Esophagus muscularis mucosa (tissue), 4 donors: ENCODE measurements around the gene MSANTD2. TPM values are rescaled to one million over a fixed set of nuclear protein-coding genes. Genes with fewer than 3 reads are reported as not detected.

Experiments used
- DNase-seq: peaks from one replicate; pipeline ENCODE4 v3.0.0-alpha.2; 2017; ENCODE audit errors: extremely low spot score
- H3K27ac ChIP-seq, 4 donors: fragments of 200-600 bp; sonication (generic); replicated peaks in 1 of 4; 1 replicate in 3 of 4; 2 replicates in 1 of 4; pipeline ENCODE4 v1.5.1; 2016 to 2019; ENCODE audit warnings: mild to moderate bottlenecking in 1 of 4
- H3K27me3 ChIP-seq, 4 donors: fragments of 200-600 bp; sonication (generic); one replicate each; pipeline versions ENCODE4 v1.5.1 to v1.6.0; 2016 to 2019
- H3K36me3 ChIP-seq, 4 donors: fragments of 200-600 bp; sonication (generic); one replicate each; pipeline ENCODE4 v1.5.1; 2016 to 2019
- H3K4me1 ChIP-seq, 4 donors: fragments of 200-600 bp; sonication (generic); one replicate each; pipeline ENCODE4 v1.5.1; 2016 to 2019
- H3K4me3 ChIP-seq, 4 donors: fragments of 200-600 bp; sonication (generic); 1 replicate in 2 of 4; 2 replicates in 2 of 4; pipeline ENCODE4 v1.5.1; 2016 to 2019; ENCODE audit warnings: mild to moderate bottlenecking in 4 of 4, moderate library complexity in 1 of 4
- H3K9me3 ChIP-seq, 4 donors: fragments of 200-600 bp; sonication (generic); 1 replicate in 3 of 4; 2 replicates in 1 of 4; pipeline ENCODE4 v1.5.1; 2016 to 2019
- EP300 ChIP-seq: sonication (generic); formaldehyde crosslinking; IDR thresholded peaks from one replicate; pipeline ENCODE4 v1.6.1; 2017; ENCODE audit warnings: antibody characterized with exemption
- POLR2A ChIP-seq: fragments of 450-650 bp; IDR thresholded peaks from one replicate; pipeline ENCODE4 v1.6.1; 2017; ENCODE audit warnings: antibody characterized with exemption, moderate library complexity, mild to moderate bottlenecking, low read depth
- POLR2AphosphoS5 ChIP-seq, 2 donors: sonication (generic); formaldehyde crosslinking; IDR thresholded peaks; one replicate each; pipeline ENCODE4 v1.6.1; 2017; ENCODE audit warnings: antibody characterized with exemption in 2 of 2
- WGBS: methylation state at CpG from one replicate; pipeline ENCODE4 v1.1.5; 2018; 5-methylcytosine and 5-hydroxymethylcytosine counted together
- intact Hi-C: fragments of 100-400 bp; cut with DNase I; formaldehyde crosslinking; loops from one replicate; pipeline ENCODE4 v1.15.1; 2023
- total RNA-seq, 4 donors: library from RNA; depleted of rRNA; stranded (reverse); fragments of >200 nt; gene quantifications; one replicate each; pipeline versions ENCODE4 v1.1.0 to v1.2.1, GENCODE V29; 2016
- TF ChIP-seq, protein P1 (sequence below), 3 experiments: fragments of 200-600 bp in 2 of 3; fragments of 450-650 bp in 1 of 3; sonication (generic) in 2 of 3; IDR thresholded peaks; one replicate each; pipeline ENCODE4 v1.5.1; 2017 to 2019; ENCODE audit warnings: antibody characterized with exemption in 3 of 3, mild to moderate bottlenecking in 2 of 3, moderate library complexity in 1 of 3

Gene MSANTD2
- total RNA-seq, 4 donors from 2014 or later = 9.6 to 14.0 (median 12.1) TPM

DNA sequence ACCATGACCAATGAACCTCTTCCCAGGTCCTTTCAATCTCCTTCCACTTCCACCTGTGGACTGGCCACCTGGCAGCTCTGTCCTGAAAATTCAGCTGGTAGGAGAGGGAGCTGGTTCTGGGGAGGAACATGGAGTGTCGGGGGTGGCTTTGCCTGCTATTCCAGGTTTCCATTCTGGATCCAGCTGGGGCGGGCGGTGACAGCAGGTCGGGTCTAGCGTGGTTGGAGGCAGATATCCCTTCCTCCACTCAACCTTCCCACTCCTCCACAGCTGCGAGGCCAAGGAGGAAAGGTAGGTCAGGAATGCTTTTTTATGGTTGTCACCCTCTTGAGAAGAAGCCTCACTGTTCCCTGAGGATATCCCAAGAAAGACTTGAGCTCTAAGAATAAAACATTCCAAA is 57.2 kb downstream of the MSANTD2 start:
- DNase-seq = no peak
- no peak for TF ChIP-seq POLR2A
- no peak for TF ChIP-seq POLR2AphosphoS5 (IDR thresholded peaks at IDR 0.05)
- TF ChIP-seq, protein P1, sequence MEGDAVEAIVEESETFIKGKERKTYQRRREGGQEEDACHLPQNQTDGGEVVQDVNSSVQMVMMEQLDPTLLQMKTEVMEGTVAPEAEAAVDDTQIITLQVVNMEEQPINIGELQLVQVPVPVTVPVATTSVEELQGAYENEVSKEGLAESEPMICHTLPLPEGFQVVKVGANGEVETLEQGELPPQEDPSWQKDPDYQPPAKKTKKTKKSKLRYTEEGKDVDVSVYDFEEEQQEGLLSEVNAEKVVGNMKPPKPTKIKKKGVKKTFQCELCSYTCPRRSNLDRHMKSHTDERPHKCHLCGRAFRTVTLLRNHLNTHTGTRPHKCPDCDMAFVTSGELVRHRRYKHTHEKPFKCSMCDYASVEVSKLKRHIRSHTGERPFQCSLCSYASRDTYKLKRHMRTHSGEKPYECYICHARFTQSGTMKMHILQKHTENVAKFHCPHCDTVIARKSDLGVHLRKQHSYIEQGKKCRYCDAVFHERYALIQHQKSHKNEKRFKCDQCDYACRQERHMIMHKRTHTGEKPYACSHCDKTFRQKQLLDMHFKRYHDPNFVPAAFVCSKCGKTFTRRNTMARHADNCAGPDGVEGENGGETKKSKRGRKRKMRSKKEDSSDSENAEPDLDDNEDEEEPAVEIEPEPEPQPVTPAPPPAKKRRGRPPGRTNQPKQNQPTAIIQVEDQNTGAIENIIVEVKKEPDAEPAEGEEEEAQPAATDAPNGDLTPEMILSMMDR (IDR thresholded peaks at IDR 0.05) = no peak
- TF ChIP-seq EP300 = no peak
- Histone ChIP-seq H3K27ac (no peak overlapping the region), H3K36me3 (no peaks in the 10 kb centered on the region), H3K4me3 (no peak overlapping the region), H3K9me3 (no peaks in the 10 kb centered on the region), H3K4me1 (peaks cover 36 to 50% (median 44%) of the 10 kb centered on the region in 4 donors), H3K27me3 (peaks cover 7 to 94% (median 45%) of the 10 kb centered on the region in 4 donors)
- intact Hi-C loops = loop anchor here (5.0 kb wide), 1 partner anchor 71 kb away; the partner anchor contains the start of genes SIAE and SPA17
- 87% methylated on average over 6 of the region's 6 CpGs for WGBS

- peaks cover 7 to 94% (median 45%) of the 10 kb centered on the region in 4 donors for H3K27me3 ChIP-seq
- H3K9me3 ChIP-seq = no peaks in the 10 kb centered on the region
- H3K27ac ChIP-seq = no peak overlapping the region
- H3K4me3 ChIP-seq = no peak overlapping the region
- intact Hi-C loops = loop anchor here (5.0 kb wide), 1 partner anchor 70 kb away; the partner anchor contains the start of genes SIAE and SPA17
- H3K4me1 ChIP-seq = peaks cover 33 to 45% (median 42%) of the 10 kb centered on the region in 4 donors
- WGBS = 88% methylated on average over 2 of the region's 2 CpGs
- TF ChIP-seq POLR2AphosphoS5 (IDR thresholded peaks at IDR 0.05) = no peak
- no peak for TF ChIP-seq EP300
- no peak for TF ChIP-seq POLR2A
- TF ChIP-seq, protein P1 (IDR thresholded peaks at IDR 0.05) = no peak
- DNase-seq = no peak
- no peaks in the 10 kb centered on the region for H3K36me3 ChIP-seq
Measured at GRCh38 chr11:124742555-124742954, 57.7 kb downstream of the MSANTD2 start.

- Histone ChIP-seq H3K27ac (peak overlapping the region in 1 of 4 donors; percentile 0), H3K9me3 (no peaks in the 10 kb centered on the region), H3K36me3 (no peaks in the 10 kb centered on the region), H3K27me3 (peaks cover 7 to 94% (median 28%) of the 10 kb centered on the region in 4 donors), H3K4me1 (peaks cover 13 to 23% (median 22%) of the 10 kb centered on the region in 4 donors), H3K4me3 (peak overlapping the region; percentile 54 to 69 (median 59))
- no peak for DNase-seq
- WGBS = 9% methylated on average over 12 of the region's 37 CpGs
- intact Hi-C loops = loop anchor here (5.0 kb wide), 1 partner anchor 68 kb away; the partner anchor contains the start of genes SIAE and SPA17
- TF ChIP-seq POLR2AphosphoS5 (IDR thresholded peaks at IDR 0.05) = no peak
- no peak for TF ChIP-seq EP300
- TF ChIP-seq, protein P1 (IDR thresholded peaks at IDR 0.05) = peak in 1 of 3 experiments; percentile 51
- no peak for TF ChIP-seq POLR2A
Measured at GRCh38 chr11:124740277-124740882, 59.8 kb downstream of the MSANTD2 start.

DNA sequence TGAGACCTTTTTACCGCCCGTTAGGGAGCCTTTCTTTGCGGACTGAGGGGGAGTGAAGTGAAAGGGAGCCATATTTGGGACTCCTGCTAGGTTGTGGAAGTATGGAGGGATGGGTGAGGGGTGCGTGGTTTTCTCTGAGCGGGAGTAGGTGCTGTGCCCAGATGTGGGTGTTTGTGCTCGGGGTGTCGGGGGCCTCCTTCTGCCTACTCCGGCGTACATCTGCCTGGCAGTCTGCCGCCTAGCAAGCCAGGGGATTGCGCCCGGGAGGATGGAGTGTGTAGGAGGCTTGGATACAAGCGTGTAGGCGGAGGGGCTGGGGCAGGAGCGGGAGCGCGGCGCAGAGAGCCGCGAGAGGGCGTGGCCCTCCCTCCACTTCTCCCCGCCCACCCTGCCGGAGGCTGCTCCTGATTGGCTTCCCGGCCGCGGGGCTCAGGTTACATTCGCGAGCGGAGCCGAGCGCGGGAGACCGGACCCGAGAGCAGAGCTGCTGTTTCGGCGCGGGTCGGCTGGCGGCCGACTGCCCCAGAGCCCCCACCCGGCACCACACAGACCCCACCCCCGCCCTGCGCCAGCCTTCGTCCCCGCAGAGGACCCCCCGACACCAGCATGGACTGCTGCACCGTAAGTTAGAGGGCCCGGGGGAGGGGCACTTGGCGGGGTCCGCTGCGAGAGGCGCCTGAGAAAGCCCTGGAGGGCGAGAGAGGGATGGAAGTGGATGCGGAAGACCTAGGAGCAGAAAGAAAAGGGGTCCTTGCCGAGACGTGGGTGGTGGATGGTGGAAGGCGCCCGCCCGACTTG is 60.5 kb downstream of the MSANTD2 start, which contains the start of gene NRGN:
NRGN (plus strand) TSS at position 464 of the 798 bp plus-strand sequence; CDS start at position 607, 143 bp downstream.
- Histone ChIP-seq H3K27ac (peak within 1 kb of the TSS in 1 of 4 donors; percentile 0), H3K4me1 (peaks cover 12 to 21% (median 20%) of the 10 kb centered on the region in 4 donors), H3K4me3 (peak within 1 kb of the TSS; percentile 54 to 69 (median 59)), H3K27me3 (peaks cover 7 to 89% (median 22%) of the 10 kb centered on the region in 4 donors), H3K9me3 (no peaks in the 10 kb centered on the region), H3K36me3 (no peaks in the 10 kb centered on the region)
- TF ChIP-seq POLR2A = no peak
- TF ChIP-seq POLR2AphosphoS5 (IDR thresholded peaks at IDR 0.05) = peak in 1 of 2 donors; percentile 71
- peak; percentile 96 for DNase-seq
- intact Hi-C loops = loop anchor here (5.0 kb wide), 1 partner anchor 67 kb away; the partner anchor contains the start of genes SIAE and SPA17
- WGBS = 2% methylated on average over 26 of the region's 59 CpGs
